RCC 7860 (cell line): Measurements from ENCODE around the gene PSME2.

ENCODE experiments used
- DNase-seq: peaks from one replicate; pipeline ENCODE4 v3.0.0-alpha.2; 2015; ENCODE audit warnings: low spot score
- FAIRE-seq: peaks from 2 replicates; lab custom pipeline; 2012; peaks lifted over from hg19 to GRCh38; lab: Jason Lieb, UNC

Gene PSME2

DNA sequence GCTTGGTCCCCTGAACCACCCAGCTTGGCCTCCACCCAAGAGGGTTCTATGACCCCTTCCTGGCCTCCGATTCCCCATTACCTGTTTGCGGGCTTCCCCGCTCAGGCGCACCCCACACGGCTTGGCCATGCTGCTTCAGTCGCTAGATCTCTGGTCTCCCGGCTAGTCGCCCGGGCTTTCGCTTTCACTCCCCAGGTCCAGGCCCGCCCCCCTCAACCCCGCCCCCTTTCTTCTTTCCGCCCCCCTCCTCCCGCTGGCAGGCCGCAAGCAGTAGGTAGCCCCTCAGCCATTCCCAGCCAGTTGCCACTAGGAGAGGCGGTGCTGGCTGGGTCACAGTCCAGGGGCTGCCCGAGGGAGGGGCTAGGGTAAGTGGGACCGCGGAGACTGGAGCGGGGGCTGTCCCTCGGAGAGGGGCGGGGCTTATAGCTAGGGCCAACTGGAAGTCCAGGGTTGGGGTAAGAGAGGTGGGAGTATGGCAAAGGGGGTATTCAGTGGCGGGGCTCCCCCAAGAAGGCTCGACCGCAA is at the start of gene PSME2:
Gene PSME2 (minus strand): TSS at position 158 of the 525 bp plus-strand sequence. CDS start 29 bp downstream, at position 129.
- no peak for FAIRE-seq

GRCh38 chr14:24195186-24196070 is 49.0 kb upstream of the PSME2 start, which contains the start of gene TM9SF1:
TSS of gene TM9SF1 (minus strand) at chr14:24195441. CDS start at chr14:24195019, 422 bp downstream.
- FAIRE-seq (no peak), DNase-seq (peak; percentile 50)

More for the DNA sequence above, at the start of gene PSME2:
- peak; percentile 89 for DNase-seq

- DNase-seq: no peak
- FAIRE-seq: no peak
These were observed 48.4 kb upstream of the PSME2 start for GRCh38 chr14:24194873-24195185.

GRCh38 chr14:24194186-24194872 is 47.9 kb upstream of the PSME2 start:
- FAIRE-seq: no peak

GRCh38 chr14:24192933-24193332 is 46.5 kb upstream of the PSME2 start:
- no peak for FAIRE-seq
- DNase-seq: no peak

More at GRCh38 chr14:24194186-24194872, 47.9 kb upstream of the PSME2 start:
- no peak for DNase-seq

GRCh38 chr14:24190416-24190815 is 44.0 kb upstream of the PSME2 start:
- no peak for DNase-seq
- no peak for FAIRE-seq

DNA sequence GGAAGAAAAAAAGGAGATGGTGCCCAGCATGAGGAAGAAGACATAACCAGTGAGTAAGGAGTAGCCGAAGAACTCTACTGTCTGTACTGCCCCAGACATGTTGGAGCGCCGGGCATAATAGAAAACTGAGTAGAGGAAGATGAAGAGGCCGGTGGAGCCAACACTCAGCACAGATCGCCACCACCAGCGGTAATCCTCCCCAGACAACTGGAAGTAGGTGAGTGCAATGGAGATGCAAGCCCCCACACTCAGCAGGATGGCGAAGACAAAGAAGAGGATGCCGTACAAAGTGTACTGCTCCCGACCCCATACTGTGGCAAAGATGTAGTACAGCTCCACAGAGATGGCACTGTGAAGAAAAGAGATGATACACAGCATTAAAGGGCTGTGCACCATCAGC is 43.0 kb upstream of the PSME2 start:
- no peak for DNase-seq
- no peak for FAIRE-seq

- no peak for DNase-seq
- FAIRE-seq: no peak
These were observed 42.6 kb upstream of the PSME2 start for GRCh38 chr14:24189059-24189375.

- no peak for FAIRE-seq
- peak; percentile 84 for DNase-seq
These were observed 42.0 kb upstream of the PSME2 start, which contains the start of gene IPO4 for GRCh38 chr14:24188251-24189058. TSS of gene IPO4 (minus strand) at chr14:24188816. CDS start at chr14:24188787, 29 bp downstream.

DNA sequence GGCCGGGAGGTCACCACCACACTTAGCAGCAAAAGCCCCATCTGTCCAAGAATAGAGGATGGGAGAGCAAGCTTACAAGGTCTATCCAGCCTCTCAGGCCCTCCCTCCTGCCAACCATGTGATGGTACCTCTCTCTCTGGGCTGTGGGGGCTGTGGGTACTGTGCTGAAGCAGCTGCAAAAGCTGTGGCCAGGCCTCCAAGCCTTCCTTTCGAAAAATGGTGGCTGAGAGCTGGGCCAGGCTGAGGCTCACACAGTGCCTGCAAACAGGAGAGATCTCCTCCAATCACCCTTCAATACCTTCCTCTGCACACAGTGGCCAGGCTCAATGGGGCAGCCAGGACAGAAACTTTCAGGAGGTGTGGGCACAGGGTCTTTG is 41.1 kb upstream of the PSME2 start:
- DNase-seq: no peak
- no peak for FAIRE-seq

GRCh38 chr14:24186831-24187538 is 40.6 kb upstream of the PSME2 start:
- DNase-seq (no peak), FAIRE-seq (no peak)

- FAIRE-seq (no peak), DNase-seq (no peak)
These were observed 39.3 kb upstream of the PSME2 start for GRCh38 chr14:24185741-24186140.

DNA sequence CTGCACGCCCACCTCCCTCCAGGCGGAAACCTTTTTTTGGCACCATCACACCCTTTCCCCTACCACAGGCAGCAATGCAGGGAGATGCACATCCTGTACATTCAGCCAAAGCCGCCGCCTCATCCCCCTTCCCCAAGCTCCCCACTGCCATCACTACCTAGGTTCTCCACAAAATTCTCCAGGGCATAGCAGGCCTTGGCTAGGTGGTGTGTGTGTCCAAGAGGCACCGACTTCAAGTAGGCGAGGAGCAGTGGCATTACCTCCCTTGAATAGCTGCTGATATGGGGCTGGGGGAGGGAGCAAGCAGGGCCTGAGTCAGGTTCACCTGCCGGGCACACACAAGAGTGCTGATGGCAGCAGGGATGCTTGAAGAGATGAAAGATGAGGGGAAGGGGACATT is 38.6 kb upstream of the PSME2 start:
- DNase-seq (no peak), FAIRE-seq (no peak)

DNA sequence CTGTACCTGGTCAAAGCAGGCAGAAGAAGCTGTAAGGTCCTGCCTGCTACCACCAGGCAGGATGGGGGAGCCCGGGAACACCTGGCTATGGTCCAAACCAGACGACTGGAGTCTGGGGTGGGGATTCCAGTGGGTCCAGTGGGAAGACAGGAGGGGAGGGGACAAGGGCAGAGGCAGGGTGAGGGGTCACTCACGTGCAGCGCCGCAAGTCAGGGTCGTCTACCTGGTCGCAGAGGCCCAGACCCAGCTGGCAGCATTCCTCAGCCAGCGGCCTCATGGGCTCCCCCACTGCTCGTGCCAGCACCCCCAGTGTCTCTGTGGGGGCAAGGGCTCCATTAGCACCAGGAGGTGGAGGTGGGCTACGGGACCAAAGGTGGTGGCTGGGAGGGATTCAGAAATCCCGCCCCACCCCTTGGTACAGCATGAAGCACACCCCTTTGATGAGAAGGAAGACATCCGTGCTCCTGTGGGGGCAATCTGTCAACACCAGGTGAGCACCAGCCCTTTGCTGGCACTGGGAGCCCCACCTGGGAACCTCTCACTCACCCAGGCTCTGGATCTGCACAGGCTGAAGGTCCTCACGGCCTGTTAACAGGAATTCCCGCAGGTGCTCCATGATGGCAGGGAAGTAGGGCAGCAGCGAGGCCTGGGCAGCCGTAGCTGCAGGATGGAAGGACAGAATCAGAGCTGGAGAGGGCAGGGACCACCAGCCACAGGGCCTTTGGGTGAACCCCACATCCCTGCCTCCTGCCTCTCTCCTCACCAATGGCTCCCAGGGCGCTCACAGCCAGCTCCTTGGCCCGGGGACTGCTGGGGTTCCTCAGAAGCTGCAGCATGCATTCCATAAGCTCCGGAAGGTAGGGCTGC is 37.9 kb upstream of the PSME2 start:
- DNase-seq: no peak
- FAIRE-seq: no peak

DNA sequence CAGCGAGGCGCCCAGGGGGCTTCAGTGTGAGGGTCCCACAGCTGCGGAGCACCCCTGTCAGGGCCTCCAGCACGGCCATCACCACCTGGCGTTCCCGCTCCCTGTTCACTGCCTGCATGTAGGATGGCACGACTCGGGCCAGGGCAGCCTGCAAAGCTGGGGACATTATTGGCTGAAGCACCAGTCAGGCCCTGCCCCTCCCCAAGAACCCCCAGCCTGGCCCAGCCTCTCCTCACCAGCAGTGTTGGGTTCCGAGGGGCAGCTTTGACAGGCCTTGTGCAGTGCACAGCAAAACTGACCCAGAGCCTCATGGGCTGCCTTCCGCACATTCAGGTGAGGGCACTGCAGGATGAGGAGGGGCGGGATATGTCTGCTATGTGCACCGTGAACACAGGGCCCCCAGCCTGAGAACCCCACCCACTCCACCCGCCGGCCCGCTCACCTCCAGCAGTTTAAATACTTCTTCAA is 36.6 kb upstream of the PSME2 start:
- no peak for FAIRE-seq
- DNase-seq: no peak

DNA sequence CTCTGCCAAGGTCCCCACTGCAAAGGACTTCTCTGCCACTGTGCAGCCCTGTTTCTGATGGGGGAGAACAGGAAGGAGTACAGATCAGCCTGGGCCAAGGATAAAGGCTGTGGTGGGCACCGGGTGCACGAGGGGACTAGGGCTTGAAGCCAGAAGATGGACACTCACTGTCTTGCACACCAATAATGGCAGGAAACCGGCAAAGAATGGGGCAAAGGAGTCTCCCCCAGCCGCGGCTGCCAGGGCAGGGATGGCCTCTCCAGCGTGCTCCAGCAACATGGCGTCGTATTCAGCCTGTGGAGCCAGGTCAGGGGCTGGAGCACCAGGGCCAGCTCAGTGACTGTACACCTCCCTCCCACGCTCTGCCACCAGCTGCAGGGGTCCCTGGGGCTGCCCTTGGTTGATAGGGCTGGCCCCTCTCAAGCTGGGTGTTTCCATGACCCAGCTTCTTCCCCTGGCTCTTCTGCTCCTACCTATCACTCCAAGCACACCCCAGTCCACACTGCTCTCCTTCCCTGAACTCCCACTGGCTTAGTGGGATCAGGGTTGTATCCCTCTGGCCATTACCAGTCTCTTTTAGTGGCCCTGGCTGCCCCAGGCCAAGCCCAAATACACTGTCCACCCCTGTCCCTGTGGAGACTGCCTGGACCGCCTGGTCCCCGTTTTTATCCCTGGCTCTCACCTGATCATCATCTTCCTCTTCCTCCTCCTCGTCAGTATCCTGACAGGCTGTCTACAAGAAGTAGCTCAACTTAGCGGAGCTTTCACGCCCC is 35.9 kb upstream of the PSME2 start:
- no peak for DNase-seq
- FAIRE-seq: no peak

GRCh38 chr14:24181371-24182077 is 35.1 kb upstream of the PSME2 start:
- DNase-seq: no peak
- no peak for FAIRE-seq
